GM21786 (cell line): ENCODE results near the gene PCCA.
"Not testable (repeated sequence)": the region's sequence is repeated elsewhere in the genome, so short reads cannot be mapped to it uniquely, and the experiment has no call there.

ENCODE experiments used
- ATAC-seq: cut with Tn5 transposase; IDR thresholded peaks from one replicate; pipeline ENCODE4 v1.9.1; 2021; ENCODE audit not compliant: unreplicated experiment

PCCA gene

DNA sequence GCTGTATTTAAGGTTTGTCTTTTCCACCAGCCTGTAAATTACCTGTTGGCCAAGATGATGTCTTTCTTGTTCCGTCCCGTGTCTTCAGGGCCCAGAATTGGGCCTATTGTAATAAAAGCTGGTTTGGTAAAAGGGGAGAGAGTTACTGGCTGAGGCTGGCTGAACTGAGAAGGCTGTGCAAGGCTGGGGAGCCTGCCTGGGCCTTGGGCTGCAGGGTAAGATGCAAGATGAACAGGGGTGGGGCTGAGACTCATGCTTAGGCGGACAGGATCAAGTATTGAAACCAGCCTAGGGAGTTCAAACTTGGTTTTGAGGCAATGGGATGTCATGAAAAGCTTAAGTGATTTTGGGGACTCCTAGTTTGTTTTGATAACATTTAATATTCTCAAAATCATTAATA, 142.3 kb downstream of the PCCA start:
- no peak for ATAC-seq

DNA sequence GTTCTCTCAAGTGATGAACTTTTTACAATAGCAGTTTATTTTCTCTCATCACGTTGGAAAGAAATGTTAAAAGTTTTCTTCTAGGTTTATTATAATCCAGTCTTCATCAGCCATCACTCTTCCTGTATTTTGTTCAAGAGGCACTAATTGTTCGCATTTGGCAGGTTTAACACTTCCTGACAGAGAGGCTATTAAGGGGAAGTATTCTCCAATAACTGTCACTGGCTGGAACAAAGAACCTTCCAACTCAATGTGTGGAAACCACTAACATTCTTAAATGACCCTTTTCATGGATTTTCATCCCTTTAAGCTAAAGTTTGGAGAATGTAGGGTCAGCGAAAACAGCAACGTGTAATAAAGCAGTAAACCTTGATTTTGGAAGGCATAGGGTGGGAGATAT, 145.1 kb downstream of the PCCA start:
- no peak for ATAC-seq

DNA sequence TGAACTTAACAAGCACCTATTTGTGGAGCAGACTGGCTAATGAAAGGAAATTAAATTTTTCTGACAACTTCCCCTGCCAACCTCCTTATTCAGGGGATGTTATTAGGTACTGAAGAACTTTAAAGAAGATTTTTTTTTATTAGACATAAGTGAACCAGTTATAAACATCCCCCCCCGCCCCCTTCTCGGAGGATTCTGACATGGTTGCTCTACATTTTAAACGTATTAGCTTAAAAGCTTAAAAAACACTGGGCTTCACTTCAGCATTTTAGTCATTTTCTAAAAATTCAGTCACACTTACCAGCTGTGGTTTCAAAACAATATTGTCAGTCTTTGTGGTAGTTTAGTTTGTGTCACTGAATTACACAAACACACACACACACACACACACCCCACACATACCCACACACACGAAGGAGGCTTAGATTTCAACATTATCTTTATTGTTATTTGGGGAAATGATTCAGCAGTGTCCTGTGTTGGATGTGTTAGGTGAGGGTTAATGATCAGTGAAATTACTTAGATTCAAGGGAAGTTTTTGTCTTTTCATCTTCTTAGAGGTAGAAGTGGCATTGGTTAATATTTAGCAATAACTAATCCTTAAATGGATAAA, 145.7 kb downstream of the PCCA start:
- no peak for ATAC-seq

DNA sequence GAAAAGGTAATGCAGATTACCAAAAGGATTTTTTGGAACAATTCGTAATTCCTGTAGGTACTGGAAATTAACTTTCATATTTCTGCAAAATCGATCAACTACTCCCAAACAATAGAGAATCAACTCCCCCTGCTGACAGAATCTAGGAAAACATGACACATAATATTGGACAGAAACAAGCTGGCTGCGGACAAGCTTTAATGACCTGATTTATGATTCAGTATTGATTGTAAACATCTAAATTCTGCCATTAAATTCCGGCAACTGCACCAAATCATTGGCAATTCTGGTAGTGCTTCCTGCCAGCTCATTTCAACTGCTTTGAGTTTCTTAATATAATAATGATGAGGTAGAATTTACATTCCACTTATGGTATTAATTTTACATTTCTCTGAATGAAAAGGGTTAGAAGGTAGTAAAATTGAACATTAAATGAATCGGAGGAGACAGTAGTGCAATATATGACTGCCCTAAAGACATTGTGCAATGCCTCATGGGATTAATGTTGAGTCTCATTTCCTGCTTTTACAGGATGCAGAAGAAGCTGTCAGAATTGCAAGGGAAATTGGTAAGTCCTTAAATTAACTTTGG, 146.5 kb downstream of the PCCA start:
- ATAC-seq: no peak

DNA sequence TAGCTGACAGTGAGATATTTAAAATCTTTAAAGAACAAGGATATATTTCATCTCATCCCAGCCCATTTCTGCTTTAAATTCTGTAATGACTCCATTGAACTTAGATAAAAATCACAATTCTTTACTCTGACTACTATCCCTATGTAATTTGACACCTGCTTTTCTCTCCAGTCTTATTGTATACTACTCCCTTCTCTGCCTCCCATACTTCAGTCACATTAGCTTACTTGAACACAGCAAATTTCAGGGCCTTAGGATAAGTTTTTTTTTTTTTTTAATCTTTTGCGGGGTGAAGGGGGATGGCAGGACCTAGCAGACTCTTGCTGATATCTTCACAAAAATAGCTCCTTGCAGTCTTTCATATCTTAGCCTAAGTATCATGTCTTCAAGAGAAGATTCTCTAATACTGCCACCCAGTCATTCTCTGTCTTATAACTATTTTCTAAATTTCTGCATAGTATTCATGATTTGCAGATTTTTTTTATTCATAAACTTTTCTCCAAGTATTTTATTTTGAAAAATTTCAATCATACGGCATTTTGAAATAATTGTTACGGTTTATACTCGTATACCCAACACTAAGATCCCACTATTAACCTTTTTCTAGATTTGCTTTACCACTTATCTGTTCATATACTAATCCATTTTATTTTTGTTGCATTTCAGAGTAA, 151.4 kb downstream of the PCCA start:
- ATAC-seq: no peak

DNA sequence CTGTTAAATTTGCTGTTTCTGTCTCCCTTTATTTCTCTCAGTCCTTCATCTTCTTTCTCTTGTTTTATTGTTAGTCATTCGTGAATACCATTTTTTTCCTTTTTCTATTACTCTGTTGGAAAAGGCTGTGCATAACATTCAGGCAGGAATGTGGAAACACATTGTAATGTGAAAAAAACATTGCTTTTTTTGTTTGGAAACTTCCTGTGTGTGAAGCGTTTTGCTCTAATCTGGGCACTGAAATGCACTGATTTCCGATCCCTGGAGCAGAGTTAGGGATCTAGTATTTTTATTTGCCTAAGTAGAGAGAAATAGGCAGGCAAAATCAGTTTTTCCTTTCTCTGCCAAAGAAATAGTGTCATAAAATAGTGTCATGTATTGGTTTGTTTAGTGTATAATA, 155.5 kb downstream of the PCCA start:
- ATAC-seq: no peak

DNA sequence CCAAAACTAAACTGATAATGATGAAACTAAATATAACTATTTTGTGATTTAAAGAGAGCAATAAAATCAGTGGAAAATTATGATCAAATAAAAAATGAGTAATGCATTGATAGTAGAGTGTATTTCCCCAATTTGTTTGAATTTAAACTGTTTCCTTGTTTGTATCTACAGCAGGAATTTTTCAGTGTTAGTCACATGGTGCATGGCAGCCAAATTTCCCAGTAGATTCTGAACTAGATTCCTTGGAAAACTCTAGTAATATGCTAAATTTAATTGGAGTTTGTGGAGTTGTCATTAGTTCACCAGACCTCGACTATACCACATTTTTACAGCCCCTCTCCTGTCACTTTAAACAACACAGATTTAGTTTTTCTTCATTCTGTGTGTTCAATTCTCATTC, 156.2 kb downstream of the PCCA start:
- ATAC-seq: no peak

DNA sequence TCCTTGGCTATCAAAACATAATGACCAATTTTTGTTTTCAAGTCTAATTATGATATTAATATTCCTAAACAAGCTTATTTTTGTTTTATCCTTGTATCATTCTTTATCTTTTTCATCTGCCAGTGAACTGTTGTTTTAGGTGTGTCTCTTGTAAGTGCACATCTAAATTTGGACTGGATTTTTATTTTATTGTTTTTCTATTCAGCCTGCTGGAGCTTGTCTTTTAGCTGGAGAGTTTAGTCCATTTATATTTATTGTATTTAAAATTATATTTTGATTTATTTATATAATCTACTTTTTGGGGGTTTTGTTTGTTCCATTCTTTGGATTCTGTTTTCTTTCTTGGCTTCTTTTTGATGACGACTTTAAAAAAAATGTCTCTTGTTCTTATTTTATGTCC, 159.0 kb downstream of the PCCA start:
- no peak for ATAC-seq

DNA sequence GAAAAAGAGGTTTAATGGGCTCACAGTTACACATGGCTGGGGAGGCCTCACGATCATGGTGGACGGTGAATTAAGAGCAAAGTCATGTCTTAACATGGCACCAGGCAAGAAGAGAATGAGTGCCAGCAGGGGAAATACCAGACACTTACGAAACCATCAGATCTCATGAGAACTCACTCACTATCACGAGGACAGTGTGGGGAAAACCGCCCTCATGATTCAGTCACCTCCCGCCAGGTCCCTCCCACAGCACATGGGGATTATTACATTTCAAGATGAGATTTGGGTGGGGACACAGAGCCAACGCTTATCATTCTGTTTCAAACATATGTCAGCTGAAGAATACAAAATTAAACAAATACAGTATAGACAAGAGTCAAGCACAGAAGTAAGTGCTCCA, 165.1 kb downstream of the PCCA start:
- ATAC-seq: no peak

GRCh38 chr13:100262404-100262803, 173.5 kb downstream of the PCCA start:
- no peak for ATAC-seq

DNA sequence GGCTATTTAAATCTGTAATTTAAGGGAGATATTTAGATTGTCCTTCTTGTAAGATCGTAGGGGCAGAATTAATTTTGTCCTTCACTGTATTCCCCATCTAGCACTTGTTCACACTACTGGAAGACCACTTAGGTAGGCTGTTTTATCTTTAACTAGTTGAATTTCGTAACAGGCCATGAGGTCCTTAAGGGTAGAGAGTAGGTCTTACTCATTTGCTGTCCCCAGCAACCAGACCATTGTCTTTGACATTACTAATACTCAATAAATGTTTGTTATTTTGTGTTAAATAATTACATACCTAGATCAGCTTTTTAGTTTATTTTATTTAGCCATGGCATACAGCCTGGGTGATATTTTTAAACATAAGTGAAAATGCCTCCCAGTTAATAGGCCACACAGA, 177.1 kb downstream of the PCCA start:
- no peak for ATAC-seq

- ATAC-seq: no peak
Measured at GRCh38 chr13:100269837-100270236, 180.9 kb downstream of the PCCA start.

- no peak for ATAC-seq
Measured at GRCh38 chr13:100273138-100273537, 184.2 kb downstream of the PCCA start.

DNA sequence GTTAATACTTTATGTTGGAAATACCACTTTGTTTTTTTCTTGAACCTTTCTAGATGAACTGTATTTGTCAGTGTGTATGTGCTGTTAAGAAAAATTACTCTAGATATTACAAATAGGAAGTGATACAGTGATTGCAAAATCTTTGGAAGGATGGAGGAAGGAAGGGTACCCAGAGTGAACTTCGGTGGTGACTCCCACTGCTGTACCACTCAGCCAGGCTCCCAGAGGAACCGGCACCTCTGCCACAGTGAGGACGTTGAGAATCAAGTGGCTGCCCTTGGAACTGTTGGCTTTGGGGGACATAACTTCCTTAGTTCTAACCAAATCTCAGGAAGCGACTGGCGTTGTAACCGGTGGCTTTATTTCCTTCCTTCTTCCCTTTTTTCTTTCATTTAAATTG, 184.7 kb downstream of the PCCA start:
- ATAC-seq: no peak

DNA sequence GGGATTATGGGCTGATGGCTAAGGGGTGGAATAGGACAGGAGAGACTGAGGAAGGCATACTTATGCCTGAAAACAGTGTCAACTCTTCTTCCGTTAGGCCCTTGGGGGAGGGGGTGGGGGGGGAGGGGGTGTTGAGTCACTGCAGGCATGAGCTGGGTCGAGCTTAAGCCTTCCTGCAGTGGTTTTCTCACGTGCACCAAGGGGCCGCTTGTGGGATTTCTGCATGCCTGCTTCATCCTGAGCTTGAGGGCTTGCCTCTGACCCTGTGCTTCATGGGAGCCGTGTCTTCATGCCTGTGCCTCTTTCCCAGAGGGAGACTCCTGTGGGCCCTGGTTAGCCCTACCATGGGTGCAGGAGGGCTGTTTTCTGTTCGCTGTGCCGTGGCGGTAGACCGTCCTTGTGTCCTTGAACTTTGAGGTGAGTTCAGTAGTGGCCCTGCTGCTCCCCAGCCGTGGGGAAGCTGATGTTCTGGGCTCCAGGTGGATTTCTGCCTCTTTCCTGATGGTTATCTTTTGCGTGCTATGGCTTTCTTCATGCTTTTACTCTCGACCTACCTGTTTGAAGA, 186.1 kb downstream of the PCCA start:
- ATAC-seq: no peak

DNA sequence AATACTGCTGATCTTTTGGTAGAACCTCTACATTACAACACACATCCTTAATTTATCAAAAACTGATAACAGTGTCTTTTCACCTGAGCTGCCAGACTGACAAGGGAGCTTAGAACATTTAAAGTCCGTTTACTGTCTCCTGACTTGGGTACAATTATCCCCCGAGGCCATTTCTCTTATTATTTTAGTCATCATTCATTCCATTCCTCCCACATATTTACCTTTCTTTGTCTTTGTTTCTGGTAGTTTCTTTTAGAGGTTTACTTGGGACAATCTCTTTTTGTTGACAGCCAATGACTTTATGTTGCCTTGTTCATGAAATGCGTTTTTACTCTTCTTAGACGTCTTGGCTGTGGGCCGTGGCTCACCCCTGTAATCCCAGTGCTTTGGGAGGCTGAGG, 186.9 kb downstream of the PCCA start:
- no peak for ATAC-seq

DNA sequence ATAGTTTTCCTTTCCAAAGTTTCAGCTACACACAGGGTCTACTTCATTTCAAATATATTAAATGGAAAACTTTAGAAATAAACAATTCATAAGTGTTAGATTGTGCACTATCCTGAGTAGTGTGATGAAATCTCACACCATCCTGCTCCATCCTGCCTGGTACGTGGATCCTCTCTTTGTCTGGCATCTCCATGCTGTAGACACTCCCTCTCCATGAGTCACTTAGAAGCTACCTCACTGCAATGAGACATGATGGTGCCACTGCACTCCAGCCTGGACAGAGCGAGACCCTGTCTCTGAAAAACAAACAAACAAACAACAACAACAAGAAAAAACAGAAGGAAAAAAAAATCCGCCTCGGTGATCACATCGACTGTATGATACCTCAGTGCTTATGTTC, 191.8 kb downstream of the PCCA start:
- no peak for ATAC-seq

DNA sequence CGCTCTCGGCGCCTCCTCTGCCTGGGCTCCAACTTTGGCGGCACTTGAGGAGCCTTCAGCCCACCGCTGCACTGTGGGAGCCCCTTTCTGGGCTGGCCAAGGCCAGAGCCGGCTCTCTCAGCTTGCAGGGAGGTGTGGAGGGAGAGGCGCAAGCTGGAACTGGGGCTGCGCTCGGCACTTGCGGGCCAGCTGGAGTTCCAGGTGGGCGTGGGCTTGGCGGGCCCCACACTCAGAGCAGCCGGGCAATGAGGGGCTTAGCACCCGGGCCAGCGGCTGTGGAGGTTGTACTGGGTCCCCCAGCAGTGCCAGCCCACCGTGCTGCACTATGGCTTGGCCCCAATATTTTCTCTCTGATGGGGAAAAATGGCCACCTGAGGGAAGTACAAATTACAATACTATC, 193.4 kb downstream of the PCCA start:
- not testable (repeated sequence) for ATAC-seq

DNA sequence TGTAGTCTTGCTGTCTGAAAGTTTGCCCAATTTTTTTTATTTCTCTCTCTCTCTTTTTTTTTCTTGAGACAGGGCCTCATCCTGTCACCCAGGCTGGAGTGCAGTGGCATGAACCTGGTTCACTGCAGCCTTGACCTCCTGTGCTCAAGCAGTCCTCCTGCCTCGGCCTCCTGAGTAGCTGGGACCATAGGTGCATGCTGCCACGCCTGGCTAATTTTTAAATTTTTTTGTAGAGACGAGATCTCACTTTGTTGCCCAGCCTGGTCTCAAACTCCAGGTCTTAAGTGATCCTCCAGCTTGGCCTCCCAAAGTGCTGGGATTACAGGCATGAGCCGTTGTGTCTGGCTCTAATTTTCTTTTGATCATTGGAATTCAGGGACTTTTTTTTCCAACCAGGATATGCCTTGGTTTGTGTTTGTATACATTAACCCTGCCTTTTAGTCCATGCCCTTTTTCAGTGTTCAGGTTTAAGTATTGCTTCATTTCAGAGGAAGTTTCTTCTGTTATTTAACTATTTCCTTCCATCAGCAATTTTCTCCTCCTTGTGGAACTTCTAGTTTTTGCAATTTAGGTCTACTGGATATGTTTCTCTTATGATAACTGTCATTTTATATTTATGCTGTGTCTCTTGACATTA, 201.4 kb downstream of the PCCA start:
- ATAC-seq: no peak

DNA sequence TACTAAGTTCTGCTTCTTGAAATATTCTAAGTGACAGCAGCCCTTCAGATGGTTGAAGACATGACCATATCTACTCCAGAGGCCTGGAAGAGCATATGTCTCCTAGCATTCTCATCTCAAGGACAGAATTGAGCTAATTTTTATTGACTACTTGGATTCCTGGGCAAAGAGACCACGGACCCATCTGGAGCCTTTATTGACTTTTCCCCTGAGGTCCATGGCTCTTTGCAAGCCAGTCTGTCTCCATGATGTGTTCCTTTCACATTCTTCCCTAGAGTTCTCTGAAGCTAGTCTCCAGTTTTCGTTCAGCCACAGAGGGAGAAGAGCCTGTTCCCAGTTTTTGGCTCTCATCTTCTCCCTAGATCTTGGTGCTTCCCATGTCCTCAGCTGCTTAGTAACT, 202.7 kb downstream of the PCCA start:
- no peak for ATAC-seq

DNA sequence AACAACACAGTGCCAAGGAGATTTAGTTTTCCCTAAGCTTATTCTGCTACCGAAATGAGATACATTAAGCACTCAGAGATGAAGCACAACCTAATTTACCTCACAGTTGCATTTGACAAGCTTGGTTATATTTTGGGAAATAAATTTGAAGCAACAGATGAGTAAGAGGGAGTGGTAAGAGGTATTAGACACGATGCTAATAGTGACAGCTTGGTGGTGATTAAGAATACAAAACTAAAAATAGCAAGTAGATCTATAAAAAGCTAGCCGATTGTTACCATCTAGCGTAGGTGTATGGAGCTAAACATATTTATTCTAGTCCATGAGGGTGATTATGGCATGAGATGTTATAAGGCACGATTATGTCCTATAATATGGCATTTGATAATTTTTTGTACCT, 208.5 kb downstream of the PCCA start:
- ATAC-seq: no peak

DNA sequence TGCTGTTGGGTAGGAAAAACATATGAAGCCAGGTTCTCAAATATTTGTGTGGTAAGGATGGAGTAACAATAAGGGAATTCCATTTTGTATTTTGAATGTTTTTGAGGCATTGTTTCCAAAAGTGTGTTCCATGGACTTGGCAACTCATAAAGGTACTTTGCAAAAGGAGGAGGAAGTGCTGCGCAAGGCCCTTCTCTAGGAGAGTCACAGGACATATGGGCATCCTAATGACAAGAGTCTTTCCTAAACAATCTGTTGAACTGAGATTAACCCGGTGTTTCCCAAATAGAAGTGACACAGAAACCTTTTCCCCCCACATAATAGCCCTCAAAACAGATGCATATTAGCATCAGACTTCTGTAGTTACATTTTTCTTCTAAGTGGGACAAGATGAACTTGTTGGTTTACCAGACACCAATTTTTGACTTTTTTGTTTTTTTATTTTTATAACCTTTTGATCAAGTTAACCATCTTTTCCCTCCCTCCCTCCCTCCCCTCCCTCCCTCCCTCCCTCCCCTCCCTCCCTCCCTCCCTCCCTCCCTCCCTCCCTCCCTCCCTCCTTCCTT, 209.3 kb downstream of the PCCA start:
- no peak for ATAC-seq
